ENCODE measurements around the gene RELCH. TPM values are rescaled to one million over a fixed set of nuclear protein-coding genes. Genes with fewer than 3 reads are reported as not detected.

Gene RELCH
- total RNA-seq, 2 donors from 2014 or later, result 11.1 to 16.7 TPM

DNA sequence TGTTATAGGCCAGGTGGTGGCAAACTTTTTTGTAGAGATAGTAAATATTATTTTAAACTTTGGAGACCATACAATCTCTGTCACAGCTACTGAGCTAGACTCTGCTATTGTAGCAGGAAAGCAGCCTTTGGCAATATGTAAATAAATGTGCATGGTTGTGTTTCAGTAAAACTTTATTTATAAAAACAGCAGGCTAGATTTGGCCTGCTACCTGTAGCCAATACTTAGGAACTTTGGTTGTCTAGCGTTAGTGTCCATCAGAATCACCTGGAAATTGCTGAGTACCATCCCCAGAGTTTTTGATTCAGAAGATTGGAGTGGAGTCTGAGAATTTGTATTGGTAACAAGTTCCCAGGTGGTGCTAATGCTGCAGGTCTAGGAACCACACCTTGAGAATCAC is 114.3 kb downstream of the RELCH start:
- Histone ChIP-seq H3K9me3 (no peaks in the 10 kb centered on the region), H3K36me3 (peaks cover 30% of the 10 kb centered on the region)
- TF ChIP-seq, protein P1, sequence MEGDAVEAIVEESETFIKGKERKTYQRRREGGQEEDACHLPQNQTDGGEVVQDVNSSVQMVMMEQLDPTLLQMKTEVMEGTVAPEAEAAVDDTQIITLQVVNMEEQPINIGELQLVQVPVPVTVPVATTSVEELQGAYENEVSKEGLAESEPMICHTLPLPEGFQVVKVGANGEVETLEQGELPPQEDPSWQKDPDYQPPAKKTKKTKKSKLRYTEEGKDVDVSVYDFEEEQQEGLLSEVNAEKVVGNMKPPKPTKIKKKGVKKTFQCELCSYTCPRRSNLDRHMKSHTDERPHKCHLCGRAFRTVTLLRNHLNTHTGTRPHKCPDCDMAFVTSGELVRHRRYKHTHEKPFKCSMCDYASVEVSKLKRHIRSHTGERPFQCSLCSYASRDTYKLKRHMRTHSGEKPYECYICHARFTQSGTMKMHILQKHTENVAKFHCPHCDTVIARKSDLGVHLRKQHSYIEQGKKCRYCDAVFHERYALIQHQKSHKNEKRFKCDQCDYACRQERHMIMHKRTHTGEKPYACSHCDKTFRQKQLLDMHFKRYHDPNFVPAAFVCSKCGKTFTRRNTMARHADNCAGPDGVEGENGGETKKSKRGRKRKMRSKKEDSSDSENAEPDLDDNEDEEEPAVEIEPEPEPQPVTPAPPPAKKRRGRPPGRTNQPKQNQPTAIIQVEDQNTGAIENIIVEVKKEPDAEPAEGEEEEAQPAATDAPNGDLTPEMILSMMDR (IDR thresholded peaks at IDR 0.05), result no peak

DNA sequence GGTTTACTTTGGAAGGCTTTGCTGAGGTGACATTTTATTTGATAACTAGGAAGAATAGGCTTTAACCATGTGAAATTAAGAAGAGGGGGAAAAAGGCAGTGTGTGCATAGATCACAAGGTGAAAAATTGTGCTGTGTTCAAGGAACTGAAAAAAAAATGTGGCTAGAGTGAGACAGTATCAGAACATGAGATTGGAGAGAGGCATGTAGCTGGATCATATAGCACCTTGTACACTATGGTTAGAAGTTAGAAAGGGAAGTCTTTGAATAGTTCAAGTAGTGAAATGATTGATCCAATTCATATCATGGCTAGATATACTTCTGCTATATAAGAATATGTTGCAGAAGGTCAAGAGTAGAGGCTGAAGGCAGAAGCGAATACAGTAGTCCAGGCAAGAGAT is 125.8 kb downstream of the RELCH start:
- Histone ChIP-seq H3K27ac (no peak overlapping the region), H3K36me3 (peaks cover 9% of the 10 kb centered on the region), H3K4me1 (no peaks in the 10 kb centered on the region), H3K27me3 (no peaks in the 10 kb centered on the region), H3K4me3 (no peak overlapping the region), H3K9me3 (no peaks in the 10 kb centered on the region)
- no peak for DNase-seq (ENCODE audit: low spot score)
- TF ChIP-seq, protein P1 (IDR thresholded peaks at IDR 0.05), result no peak

More for the DNA sequence above, 114.3 kb downstream of the RELCH start:
- Histone ChIP-seq H3K27me3 (no peaks in the 10 kb centered on the region), H3K4me1 (no peaks in the 10 kb centered on the region), H3K27ac (no peak overlapping the region), H3K4me3 (no peak overlapping the region)
- no peak for DNase-seq (ENCODE audit: low spot score)

DNA sequence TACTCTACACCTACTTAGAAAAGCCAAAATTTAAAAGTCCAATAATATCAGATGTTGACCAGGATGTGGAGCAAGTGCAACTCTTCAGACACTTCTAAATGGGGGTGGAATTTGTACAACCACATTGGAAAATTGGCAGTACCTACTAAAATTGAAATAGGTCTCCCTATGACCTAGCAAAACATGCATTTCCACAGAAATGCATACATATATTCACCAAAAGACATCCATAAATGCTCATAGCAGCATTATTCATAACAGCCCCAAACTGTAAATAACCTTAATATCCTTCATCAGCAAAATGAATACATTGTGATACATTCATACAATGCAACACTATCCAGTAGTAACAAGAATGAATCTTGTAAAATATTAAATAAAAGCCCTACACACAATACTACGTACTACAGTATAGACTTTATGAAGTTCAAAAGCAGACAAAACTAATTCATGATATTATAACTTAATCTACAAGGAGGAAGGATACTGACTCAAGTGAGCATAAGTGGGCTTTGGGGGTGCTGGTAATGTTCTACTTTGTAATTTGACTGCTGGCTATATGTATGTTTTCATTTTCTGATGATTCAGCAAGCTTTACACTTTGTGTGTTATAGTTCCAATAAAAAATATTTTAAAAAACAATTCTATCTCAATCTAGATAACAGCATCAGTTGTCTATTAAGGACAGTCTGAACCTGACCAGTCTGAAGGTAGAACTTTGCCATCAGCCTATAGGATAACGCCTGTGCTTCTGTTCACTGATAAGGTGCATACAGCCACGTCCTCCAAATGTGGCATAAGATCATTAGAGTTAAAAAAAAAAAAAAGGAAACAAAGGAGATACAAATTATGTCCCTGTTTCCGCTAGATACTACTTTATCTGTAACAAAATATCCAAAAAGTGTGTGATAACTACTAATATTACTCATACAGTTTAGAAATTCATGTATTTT is 131.4 kb downstream of the RELCH start:
- TF ChIP-seq, protein P1 (IDR thresholded peaks at IDR 0.05), result no peak
- DNase-seq (ENCODE audit: low spot score), result no peak
- no peaks in the 10 kb centered on the region for H3K4me1 ChIP-seq
- H3K27me3 ChIP-seq, result no peaks in the 10 kb centered on the region
- no peaks in the 10 kb centered on the region for H3K9me3 ChIP-seq
- no peak overlapping the region for H3K27ac ChIP-seq
- H3K36me3 ChIP-seq, result no peaks in the 10 kb centered on the region
- H3K4me3 ChIP-seq, result no peak overlapping the region

DNA sequence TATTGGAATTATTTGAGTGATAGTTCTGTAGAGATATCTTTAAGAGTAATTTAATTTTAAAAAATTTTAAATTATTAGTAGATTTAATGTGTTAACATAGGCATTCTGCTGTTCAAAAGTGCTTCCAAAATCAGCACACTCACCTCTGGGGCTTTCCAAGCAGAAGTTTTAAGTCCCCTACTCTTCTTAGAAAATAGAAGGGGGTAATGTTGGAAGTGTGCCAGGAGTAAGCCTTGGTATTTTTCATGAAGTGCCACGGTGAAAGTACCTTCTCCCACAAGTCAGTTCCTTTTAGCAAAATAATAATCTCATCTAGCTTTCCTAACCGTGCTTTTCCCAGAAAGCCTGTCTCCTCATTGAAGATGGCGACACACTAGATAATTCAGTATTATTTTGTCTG is 134.1 kb downstream of the RELCH start:
- TF ChIP-seq, protein P1 (IDR thresholded peaks at IDR 0.05), result no peak
- peaks cover 4 to 8% of the 10 kb centered on the region in 2 donors for H3K27me3 ChIP-seq

DNA sequence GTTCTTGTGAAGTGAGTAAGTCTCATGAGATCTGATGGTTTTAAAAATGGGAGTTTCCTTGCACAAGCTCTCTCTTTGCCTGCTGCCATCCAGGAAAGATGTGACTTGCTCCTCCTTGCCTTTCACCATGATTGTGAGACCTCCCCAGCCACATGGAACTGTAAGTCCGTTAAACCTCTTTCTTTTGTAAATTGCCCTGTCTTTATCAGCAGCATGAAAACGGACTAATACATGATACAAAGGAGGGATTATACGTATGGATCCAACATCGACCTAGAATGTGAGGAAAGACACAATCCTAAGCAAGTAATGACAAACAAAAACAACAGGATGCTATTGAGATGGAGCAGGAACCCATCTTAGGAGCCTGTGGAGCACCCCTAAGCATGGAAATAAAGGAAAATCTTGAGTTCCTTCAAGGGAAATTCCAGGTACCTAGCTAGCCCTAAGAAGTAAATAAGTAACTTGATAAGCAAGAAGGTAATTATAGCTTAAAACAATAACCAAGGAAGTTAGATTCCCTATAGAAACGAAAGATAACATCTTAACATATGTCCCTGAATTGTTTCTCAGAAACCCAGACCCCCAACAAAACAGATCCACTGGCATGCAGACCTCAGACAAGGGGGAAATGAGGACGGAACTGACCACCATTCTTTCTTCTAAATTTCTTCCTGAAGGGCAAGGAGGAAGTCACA is 136.6 kb downstream of the RELCH start:
- H3K27me3 ChIP-seq, result peaks cover 4 to 23% of the 10 kb centered on the region in 2 donors
- no peaks in the 10 kb centered on the region for H3K9me3 ChIP-seq
- no peak for DNase-seq (ENCODE audit: low spot score)
- no peak overlapping the region for H3K4me3 ChIP-seq
- H3K36me3 ChIP-seq, result no peaks in the 10 kb centered on the region
- H3K27ac ChIP-seq, result no peak overlapping the region
- H3K4me1 ChIP-seq, result peaks cover 0 to 44% of the 10 kb centered on the region in 2 donors
- TF ChIP-seq, protein P1 (IDR thresholded peaks at IDR 0.05), result no peak

More for the DNA sequence above, 134.1 kb downstream of the RELCH start:
- no peak for DNase-seq (ENCODE audit: low spot score)
- Histone ChIP-seq H3K4me1 (peaks cover 0 to 19% of the 10 kb centered on the region in 2 donors), H3K9me3 (no peaks in the 10 kb centered on the region), H3K36me3 (no peaks in the 10 kb centered on the region), H3K4me3 (no peak overlapping the region), H3K27ac (no peak overlapping the region)

Data from right atrium auricular region (tissue), 2 donors.